Natural killer cell (primary cell): ENCODE measurements around the gene SEMA4G. TPM values are rescaled to one million over a fixed set of nuclear protein-coding genes. Genes with fewer than 3 reads are reported as not detected.

Experiments
- ATAC-seq, 3 donors: fragments of 150-1000 bp in 2 of 3; fragments of 200-7000 bp in 1 of 3; cut with Tn5 transposase; 1 replicate in 1 of 3; 2 replicates in 2 of 3; pipeline ENCODE4 v1.10.0; 2021; ENCODE audit warnings: mild to moderate bottlenecking in 2 of 3, moderate library complexity in 2 of 3
- DNase-seq, 2 donors: peaks; one replicate each; pipeline versions ENCODE4 v3.0.0 to v3.0.0-alpha.2; 2013 to 2021; ENCODE audit warnings: mixed read lengths in 1 of 2
- H3K27ac ChIP-seq: one replicate; pipeline ENCODE4 v1.5.1; 2013; ENCODE audit warnings: mild to moderate bottlenecking, low read length
- H3K27me3 ChIP-seq: one replicate; pipeline ENCODE4 v1.6.1; 2013; ENCODE audit warnings: low read length; ENCODE audit not compliant: control insufficient read depth, insufficient read depth
- H3K36me3 ChIP-seq: one replicate; pipeline ENCODE4 v1.6.1; 2013; ENCODE audit warnings: low read length; ENCODE audit not compliant: control insufficient read depth, insufficient read depth
- H3K4me1 ChIP-seq: one replicate; pipeline ENCODE4 v1.6.1; 2013; ENCODE audit warnings: low read length; ENCODE audit not compliant: control insufficient read depth, insufficient read depth
- H3K4me3 ChIP-seq: one replicate; pipeline ENCODE4 v1.5.1; 2013; ENCODE audit warnings: low read length
- H3K9me3 ChIP-seq: one replicate; pipeline ENCODE4 v1.6.1; 2013; ENCODE audit warnings: low read length; ENCODE audit not compliant: control insufficient read depth, insufficient read depth
- H3K27ac Mint-ChIP-seq, 2 donors: one replicate each; pipeline ENCODE4 v1.8.0; 2022; ENCODE audit warnings: mild to moderate bottlenecking in 2 of 2, mixed read lengths in 2 of 2, moderate library complexity in 1 of 2
- H3K27me3 Mint-ChIP-seq, 2 donors: one replicate each; pipeline ENCODE4 v1.8.0; 2022; ENCODE audit warnings: low read depth in 2 of 2, mixed read lengths in 2 of 2
- H3K36me3 Mint-ChIP-seq: one replicate; pipeline ENCODE4 v1.8.0; 2022; ENCODE audit warnings: mixed read lengths
- H3K4me1 Mint-ChIP-seq, 2 donors: one replicate each; pipeline ENCODE4 v1.8.0; 2022; ENCODE audit warnings: mixed read lengths in 2 of 2
- H3K4me3 Mint-ChIP-seq: one replicate; pipeline ENCODE4 v1.8.0; 2022; ENCODE audit warnings: mild to moderate bottlenecking, moderate library complexity, mixed read lengths
- H3K9me3 Mint-ChIP-seq, 2 donors: one replicate each; pipeline ENCODE4 v1.8.0; 2022; ENCODE audit warnings: mixed read lengths in 2 of 2
- CTCF ChIP-seq: fragments of 200-600 bp; IDR thresholded peaks from one replicate; pipeline ENCODE4 v1.8.0; 2022; ENCODE audit warnings: antibody characterized with exemption
- WGBS: methylation state at CpG from one replicate; pipeline ENCODE4 v1.1.7; 2013; ENCODE audit warnings: missing lambda C conversion rate; ENCODE audit not compliant: insufficient coverage; 5-methylcytosine and 5-hydroxymethylcytosine counted together
- intact Hi-C: fragments of 100-400 bp; cut with micrococcal nuclease; formaldehyde crosslinking; loops from one replicate; pipeline ENCODE4 v1.14.2; 2022
- total RNA-seq, 4 donors: library from RNA; stranded (reverse); fragments of 120-200 nt in 1 of 4; gene quantifications; one replicate each; pipeline versions ENCODE4 v1.2.3 to v1.2.4, GENCODE V29; 2013 to 2022

Gene SEMA4G
- total RNA-seq, 3 donors from 2014 or later (not counting 1 experiment from before 2014, with no cell fraction given), result 0.53 to 1.7 TPM; not detected in 1

GRCh38 chr10:100987685-100988049 lies 18.4 kb downstream of the SEMA4G start:
- H3K27ac ChIP-seq, result peak overlapping the region; percentile 6
- 3% methylated on average over 15 of the region's 15 CpGs for WGBS
- no peak for TF ChIP-seq CTCF
- intact Hi-C loops, result loop anchor here (1.0 kb wide), 1 partner anchor 11 kb away; no protein-coding TSS in a partner anchor
- no peak for DNase-seq
- peak overlapping the region; percentile 89 for H3K4me3 Mint-ChIP-seq
- peak in 1 of 3 donors; percentile 6 for ATAC-seq
- peak overlapping the region; percentile 76 to 91 for H3K27ac Mint-ChIP-seq
- no peaks in the 10 kb centered on the region for H3K27me3 ChIP-seq
- peaks cover 0 to 3% of the 10 kb centered on the region in 2 donors for H3K9me3 Mint-ChIP-seq
- peaks cover 9% of the 10 kb centered on the region for H3K36me3 Mint-ChIP-seq
- H3K4me1 ChIP-seq, result peaks cover 23% of the 10 kb centered on the region
- H3K27me3 Mint-ChIP-seq, result no peaks in the 10 kb centered on the region
- H3K9me3 ChIP-seq, result no peaks in the 10 kb centered on the region
- H3K36me3 ChIP-seq, result peaks cover 19% of the 10 kb centered on the region
- peaks cover 10 to 26% of the 10 kb centered on the region in 2 donors for H3K4me1 Mint-ChIP-seq
- peak overlapping the region; percentile 78 for H3K4me3 ChIP-seq

- peaks cover 10 to 26% of the 10 kb centered on the region in 2 donors for H3K4me1 Mint-ChIP-seq
- no peak for ATAC-seq
- no peaks in the 10 kb centered on the region for H3K27me3 ChIP-seq
- peaks cover 9% of the 10 kb centered on the region for H3K36me3 Mint-ChIP-seq
- H3K4me3 Mint-ChIP-seq, result peak overlapping the region; percentile 89
- no peaks in the 10 kb centered on the region for H3K27me3 Mint-ChIP-seq
- peak overlapping the region; percentile 76 to 91 for H3K27ac Mint-ChIP-seq
- H3K4me3 ChIP-seq, result peak overlapping the region; percentile 78
- DNase-seq, result no peak
- peaks cover 23% of the 10 kb centered on the region for H3K4me1 ChIP-seq
- 76% methylated on average over 10 of the region's 10 CpGs for WGBS
- TF ChIP-seq CTCF, result no peak
- H3K9me3 ChIP-seq, result no peaks in the 10 kb centered on the region
- peaks cover 19% of the 10 kb centered on the region for H3K36me3 ChIP-seq
- intact Hi-C loops, result no loop called here
- H3K9me3 Mint-ChIP-seq, result peaks cover 0 to 3% of the 10 kb centered on the region in 2 donors
- no peak overlapping the region for H3K27ac ChIP-seq
Measured at GRCh38 chr10:100988166-100988565, 18.9 kb downstream of the SEMA4G start.

GRCh38 chr10:100989088-100989487 lies 19.8 kb downstream of the SEMA4G start:
- Mint-ChIP-seq H3K36me3 (peaks cover 9% of the 10 kb centered on the region), H3K9me3 (peaks cover 0 to 3% of the 10 kb centered on the region in 2 donors), H3K27me3 (no peaks in the 10 kb centered on the region), H3K4me3 (no peak overlapping the region), H3K27ac (no peak overlapping the region), H3K4me1 (peaks cover 10 to 25% of the 10 kb centered on the region in 2 donors)
- no peak for TF ChIP-seq CTCF
- intact Hi-C loops, result no loop called here
- Histone ChIP-seq H3K27me3 (no peaks in the 10 kb centered on the region), H3K4me1 (peaks cover 23% of the 10 kb centered on the region), H3K4me3 (no peak overlapping the region), H3K9me3 (no peaks in the 10 kb centered on the region), H3K27ac (no peak overlapping the region), H3K36me3 (peaks cover 18% of the 10 kb centered on the region)
- DNase-seq, result no peak
- WGBS, result 96% methylated on average over 21 of the region's 21 CpGs
- no peak for ATAC-seq
